Lower lobe of right lung (tissue), 2 donors: ENCODE data around the gene WDFY2. TPM values are rescaled to one million over a fixed set of nuclear protein-coding genes. Genes with fewer than 3 reads are reported as not detected.
A peak's percentile ranks its signal among the peaks of the same experiment; 100 is the strongest.

Source experiments
- ATAC-seq, 2 donors: fragments of 200-7000 bp; cut with Tn5 transposase; one replicate each; pipeline ENCODE4 v1.9.1; 2020 to 2022; ENCODE audit warnings: mild to moderate bottlenecking in 2 of 2, moderate library complexity in 2 of 2
- DNase-seq: peaks from one replicate; pipeline ENCODE4 v3.0.0-alpha.2; 2020
- H3K27ac ChIP-seq: fragments of 200-600 bp; one replicate; pipeline ENCODE4 v1.8.0; 2022
- H3K27me3 ChIP-seq: fragments of 200-600 bp; one replicate; pipeline ENCODE4 v1.8.0; 2022; ENCODE audit warnings: low read depth
- H3K36me3 ChIP-seq: fragments of 200-600 bp; one replicate; pipeline ENCODE4 v1.8.0; 2022; ENCODE audit warnings: mild to moderate bottlenecking
- H3K4me1 ChIP-seq: fragments of 200-600 bp; one replicate; pipeline ENCODE4 v1.8.0; 2022
- H3K4me3 ChIP-seq: fragments of 200-600 bp; one replicate; pipeline ENCODE4 v1.8.0; 2022; ENCODE audit warnings: mild to moderate bottlenecking
- H3K9me3 ChIP-seq: fragments of 200-600 bp; one replicate; pipeline ENCODE4 v1.8.0; 2022
- CTCF ChIP-seq: fragments of 200-600 bp; IDR thresholded peaks from one replicate; pipeline ENCODE4 v1.8.0; 2022; ENCODE audit warnings: antibody characterized with exemption, mild to moderate bottlenecking
- intact Hi-C: fragments of 100-400 bp; cut with DNase I; formaldehyde crosslinking; loops from one replicate; pipeline ENCODE4 v1.11.0; 2022
- total RNA-seq: library from RNA; stranded (reverse); fragmentation: NEBNext Ultra II Directional; extraction: Animal tissue kit (Norgen Biotek cat#: 25700); gene quantifications from one replicate; pipeline ENCODE4 v1.2.1, GENCODE V29; 2021
- donor health status: DM: no; HTN: yes; CAD: no; lungs with severe emphysema.

Gene WDFY2
- total RNA-seq, 1 donor from 2014 or later, result 16.6 TPM

- DNase-seq, result no peak
- Histone ChIP-seq H3K4me3 (no peak overlapping the region), H3K27me3 (no peaks in the 10 kb centered on the region), H3K9me3 (no peaks in the 10 kb centered on the region), H3K36me3 (no peaks in the 10 kb centered on the region), H3K4me1 (peaks cover 17% of the 10 kb centered on the region), H3K27ac (no peak overlapping the region)
- peak; percentile 76 to 93 for ATAC-seq
- intact Hi-C loops, result no loop called here
- TF ChIP-seq CTCF, result no peak
Measured at GRCh38 chr13:51607165-51607564, 22.9 kb downstream of the WDFY2 start.

GRCh38 chr13:51608857-51609406 is 24.7 kb downstream of the WDFY2 start:
- Histone ChIP-seq H3K4me1 (peaks cover 15% of the 10 kb centered on the region), H3K9me3 (no peaks in the 10 kb centered on the region), H3K36me3 (no peaks in the 10 kb centered on the region), H3K4me3 (no peak overlapping the region), H3K27me3 (no peaks in the 10 kb centered on the region), H3K27ac (no peak overlapping the region)
- TF ChIP-seq CTCF, result no peak
- ATAC-seq (no peak), DNase-seq (no peak)
- intact Hi-C loops, result no loop called here

GRCh38 chr13:51612867-51613266 is 28.6 kb downstream of the WDFY2 start:
- no peak for DNase-seq
- intact Hi-C loops, result no loop called here
- Histone ChIP-seq H3K4me3 (no peak overlapping the region), H3K4me1 (peaks cover 7% of the 10 kb centered on the region), H3K9me3 (no peaks in the 10 kb centered on the region), H3K36me3 (no peaks in the 10 kb centered on the region), H3K27ac (no peak overlapping the region), H3K27me3 (no peaks in the 10 kb centered on the region)
- ATAC-seq, result no peak
- TF ChIP-seq CTCF, result no peak

GRCh38 chr13:51613535-51613934 is 29.3 kb downstream of the WDFY2 start:
- no peak for TF ChIP-seq CTCF
- Histone ChIP-seq H3K4me1 (peaks cover 10% of the 10 kb centered on the region), H3K9me3 (no peaks in the 10 kb centered on the region), H3K36me3 (no peaks in the 10 kb centered on the region), H3K4me3 (no peak overlapping the region), H3K27me3 (no peaks in the 10 kb centered on the region), H3K27ac (no peak overlapping the region)
- ATAC-seq, result no peak
- no peak for DNase-seq
- intact Hi-C loops, result no loop called here

GRCh38 chr13:51614350-51614786 is 30.1 kb downstream of the WDFY2 start:
- no peak for TF ChIP-seq CTCF
- peak overlapping the region; percentile 9 for H3K4me3 ChIP-seq
- no peaks in the 10 kb centered on the region for H3K27me3 ChIP-seq
- H3K27ac ChIP-seq, result peak overlapping the region; percentile 32
- intact Hi-C loops, result no loop called here
- no peaks in the 10 kb centered on the region for H3K9me3 ChIP-seq
- ATAC-seq, result peak; percentile 74 to 75
- H3K36me3 ChIP-seq, result no peaks in the 10 kb centered on the region
- DNase-seq, result no peak
- H3K4me1 ChIP-seq, result peaks cover 18% of the 10 kb centered on the region
